H1 (cell line): ENCODE data around the gene GPR137. TPM values are rescaled to one million over a fixed set of nuclear protein-coding genes. Genes with fewer than 3 reads are reported as not detected.

ENCODE experiments used
- ASH2L ChIP-seq: fragments of 200-600, 300-600 bp; sonication (generic); IDR thresholded peaks from one replicate; pipeline ENCODE4 v1.7.1; 2017; ENCODE audit warnings: low read length
- CEBPB ChIP-seq: IDR thresholded peaks from 2 replicates; pipeline ENCODE4 v1.6.1; 2012; ENCODE audit warnings: low read depth, low read length
- CHD2 ChIP-seq: IDR thresholded peaks from 2 replicates; pipeline ENCODE4 v1.6.1; 2012; ENCODE audit warnings: low read length, improper control_type of control experiment
- MAX ChIP-seq: IDR thresholded peaks from 2 replicates; pipeline ENCODE4 v1.6.1; 2012; ENCODE audit warnings: inconsistent platforms
- PHF8 ChIP-seq: fragments of 200-600 bp; sonication (generic); conservative IDR thresholded peaks from 2 replicates; pipeline ENCODE4 v1.7.1; 2012; ENCODE audit warnings: low read depth, mild to moderate bottlenecking, inconsistent platforms, low read length, moderate library complexity
- RAD21 ChIP-seq, 2 experiments: IDR thresholded peaks in 1 of 2; conservative IDR thresholded peaks in 1 of 2; 2 replicates each; pipeline ENCODE4 v1.6.1; 2011; ENCODE audit warnings: low read depth in 2 of 2, low read length in 2 of 2, improper control_type of control experiment in 1 of 2, inconsistent platforms in 1 of 2, mild to moderate bottlenecking in 1 of 2, moderate library complexity in 1 of 2
- SIX5 ChIP-seq: IDR thresholded peaks from 2 replicates; pipeline ENCODE4 v1.6.1; 2011; ENCODE audit warnings: mild to moderate bottlenecking, low read depth, low read length
- SP4 ChIP-seq: IDR thresholded peaks from 2 replicates; pipeline ENCODE4 v1.6.1; 2012; ENCODE audit warnings: low read length, inconsistent platforms
- YY1 ChIP-seq: IDR thresholded peaks from 2 replicates; pipeline ENCODE4 v1.6.1; 2011; ENCODE audit warnings: low read depth, mild to moderate bottlenecking, low read length
- ZNF274 ChIP-seq: IDR thresholded peaks from 2 replicates; pipeline ENCODE4 v1.7.0; 2012; ENCODE audit warnings: low read length, borderline replicate concordance; ENCODE audit errors: extremely low read depth
- polyA plus RNA-seq, 7 experiments: library from polyadenylated mRNA; depleted of rRNA in 3 of 7; stranded (reverse) in 5 of 7; unstranded in 2 of 7; fragments of >200 nt in 5 of 7; fragments of 200-250 nt in 2 of 7; gene quantifications; 1 replicate in 5 of 7; 2 replicates in 1 of 7; 4 replicates in 1 of 7; pipeline versions ENCODE4 v1.2.1 to v1.2.3, GENCODE V29; 2011 to 2013; ENCODE audit warnings: missing spikeins in 2 of 7, mixed read lengths in 2 of 7
- total RNA-seq: library from RNA; stranded (reverse); fragmentation: NEBNext Ultra II Directional; extraction: Animal tissue kit (Norgen Biotek cat#: 25700); gene quantifications from 2 replicates; pipeline ENCODE4 v1.2.1, GENCODE V29; 2021

The GPR137 gene
- total and polyA plus RNA-seq, 2 of the 8 experiments (the other 6 are each of a cell fraction or from before 2014, with no cell fraction given) = 36.2 to 37.8 TPM

GRCh38 chr11:64247729-64248531 lies 37.7 kb upstream of the GPR137 start (continued):
- TF ChIP-seq PHF8 (no peak), MAX (no peak), ZNF274 (no peak), CEBPB (no peak), RAD21 (IDR thresholded peaks at IDR 0.05 in 1 of 2, conservative IDR thresholded peaks at IDR 0.05 in 1 of 2; ENCODE audit: low read depth in 2 of 2, low read length in 2 of 2) (no peak), YY1 (no peak), SIX5 (no peak), ASH2L (no peak), CHD2 (no peak), SP4 (no peak)
